GM21737 (cell line): ENCODE data around the gene MACROD2.
"Not testable (repeated sequence)": the region's sequence is repeated elsewhere in the genome, so short reads cannot be mapped to it uniquely, and the experiment has no call there.

Source experiments
- ATAC-seq: cut with Tn5 transposase; IDR thresholded peaks from one replicate; pipeline ENCODE4 v1.9.1; 2021; ENCODE audit warnings: mild to moderate bottlenecking, moderate library complexity; ENCODE audit not compliant: unreplicated experiment

MACROD2 gene

DNA sequence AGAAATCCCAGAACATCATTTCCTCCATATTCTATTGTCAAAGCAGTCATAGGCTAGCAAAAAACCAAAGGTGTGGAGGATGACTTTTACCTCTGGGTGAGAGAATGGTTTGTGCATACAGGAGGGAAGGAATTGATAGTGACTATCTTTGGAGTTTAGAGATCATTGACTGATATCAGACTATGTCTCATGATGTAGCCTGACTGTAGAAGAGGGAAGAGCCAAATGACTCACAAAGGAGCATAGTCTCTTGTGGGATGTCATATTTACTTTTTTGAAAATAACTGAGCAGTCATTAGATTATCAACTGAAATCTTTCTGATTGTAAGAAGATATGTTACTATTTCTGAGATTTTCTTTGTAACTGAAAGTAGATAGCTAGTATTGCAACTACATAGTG is 183.6 kb downstream of the MACROD2 start:
- no peak for ATAC-seq

DNA sequence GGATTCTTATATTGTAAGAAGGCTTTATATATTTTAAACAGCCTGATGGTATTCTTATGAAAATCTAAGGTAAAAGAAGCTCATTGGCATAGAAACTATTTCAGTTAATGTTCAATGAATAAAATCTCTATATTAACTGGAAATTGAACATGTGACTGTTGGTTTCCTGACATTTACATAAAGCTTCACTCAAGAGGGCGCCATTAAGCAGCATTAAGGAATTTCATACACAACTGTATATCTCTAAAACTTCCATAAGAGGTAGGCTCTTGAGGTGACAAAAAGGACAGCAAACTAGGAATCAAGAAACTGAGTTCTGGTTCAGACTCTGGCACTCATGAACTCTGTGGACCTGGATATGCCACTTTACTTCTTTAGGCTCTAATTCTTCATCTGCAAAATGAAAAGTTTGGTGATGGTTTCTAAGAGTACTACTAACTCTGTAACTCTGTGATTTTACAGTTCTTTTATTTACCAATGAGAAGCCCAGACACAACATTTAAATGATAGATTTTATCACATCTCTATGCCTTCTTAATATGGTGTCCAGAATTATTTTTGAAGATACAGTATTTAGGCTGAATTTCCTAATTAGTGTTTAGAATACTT is 194.6 kb downstream of the MACROD2 start:
- ATAC-seq: no peak

DNA sequence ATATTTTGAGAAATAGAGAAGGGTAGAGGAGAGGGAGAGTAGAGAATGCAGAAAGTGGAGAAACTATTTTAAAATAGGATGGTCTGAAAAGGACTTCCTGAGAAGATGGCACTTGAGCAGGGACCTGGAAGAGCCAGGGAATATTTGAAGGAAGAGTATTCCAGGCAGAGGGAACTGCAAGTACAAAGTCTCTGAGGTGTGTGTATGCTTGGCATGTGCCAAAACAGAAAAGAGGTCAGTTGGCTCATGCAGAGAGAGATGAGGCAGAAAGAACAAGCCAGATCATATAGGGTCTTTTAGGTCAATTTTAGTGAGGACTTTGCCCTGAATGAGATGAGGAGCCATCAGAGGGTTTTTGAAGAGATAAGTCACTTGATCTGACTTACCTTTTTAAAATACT is 196.2 kb downstream of the MACROD2 start:
- no peak for ATAC-seq

DNA sequence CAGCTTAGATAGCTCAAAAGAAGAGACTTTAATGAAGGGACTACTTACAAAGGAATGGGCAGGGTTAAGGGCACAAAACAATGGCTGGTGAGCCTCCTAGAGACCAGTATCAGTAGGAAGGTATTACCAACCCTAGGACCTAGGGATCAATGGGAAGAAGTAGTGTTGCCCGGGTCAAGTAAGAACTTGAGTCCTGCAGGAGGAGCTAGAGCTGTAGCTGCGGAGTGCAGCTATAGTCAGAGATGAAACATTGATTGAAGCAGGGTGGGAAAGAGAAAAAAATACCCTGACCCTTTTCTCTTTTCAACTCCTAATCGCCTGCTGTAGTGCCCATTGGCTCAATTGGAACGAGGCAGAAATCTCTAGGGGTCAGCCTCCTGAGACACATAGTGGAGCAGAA is 198.1 kb downstream of the MACROD2 start:
- no peak for ATAC-seq

DNA sequence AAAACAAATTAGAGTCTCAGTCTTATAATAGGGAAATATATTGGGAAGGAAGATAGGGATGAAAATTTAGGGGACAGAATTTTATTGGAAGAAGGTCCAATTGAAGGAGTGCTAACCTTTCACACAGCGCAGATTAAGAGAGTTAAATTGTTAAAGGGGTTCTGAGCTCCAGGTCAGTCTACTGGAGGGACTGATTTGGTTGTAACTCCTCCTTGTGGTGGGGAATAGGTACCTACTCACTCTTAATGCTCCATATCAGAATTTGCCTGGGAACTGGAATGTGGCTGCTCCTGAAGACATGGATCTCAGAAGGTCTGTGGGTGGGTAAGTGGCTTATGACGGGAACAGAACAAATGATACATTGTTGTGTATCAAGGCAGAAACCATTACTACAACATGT is 198.6 kb downstream of the MACROD2 start:
- ATAC-seq: no peak

DNA sequence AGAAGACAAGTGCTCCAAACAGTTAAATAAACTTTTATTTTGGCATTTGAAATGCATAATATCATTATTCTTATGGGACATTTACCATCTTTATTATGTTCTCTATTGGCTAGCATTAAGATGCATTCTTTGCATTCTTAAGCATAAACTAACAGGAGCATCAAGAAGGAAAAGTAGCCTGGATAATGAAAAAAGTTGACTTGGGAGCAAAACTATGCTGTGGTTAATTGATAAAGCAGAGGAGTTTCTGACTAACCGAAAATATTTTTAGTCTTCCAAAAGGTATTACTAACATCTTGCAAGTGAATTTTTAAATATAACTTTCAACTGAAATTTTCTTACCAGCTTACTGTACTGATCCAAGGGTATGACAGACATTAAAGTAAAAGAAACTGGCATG is 201.8 kb downstream of the MACROD2 start:
- ATAC-seq: no peak

DNA sequence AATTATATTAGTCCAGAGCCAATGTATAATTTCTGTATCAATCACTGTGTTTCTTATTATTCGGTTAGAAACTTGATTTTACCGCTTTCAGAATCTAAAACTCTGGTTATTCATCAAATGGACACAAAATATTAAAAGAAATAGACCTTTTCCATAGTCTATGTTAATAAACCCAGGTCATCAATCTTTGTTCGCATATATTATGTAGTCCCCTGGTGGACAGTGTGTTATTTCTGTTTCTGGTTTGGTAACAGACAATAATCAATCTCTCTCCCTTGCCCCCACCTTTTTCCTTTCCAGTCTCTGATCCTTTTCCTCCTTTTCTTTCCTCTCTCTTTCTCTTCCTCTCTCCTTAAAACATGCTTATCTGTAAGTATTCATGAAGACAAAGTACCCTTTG is 203.1 kb downstream of the MACROD2 start:
- ATAC-seq: no peak

DNA sequence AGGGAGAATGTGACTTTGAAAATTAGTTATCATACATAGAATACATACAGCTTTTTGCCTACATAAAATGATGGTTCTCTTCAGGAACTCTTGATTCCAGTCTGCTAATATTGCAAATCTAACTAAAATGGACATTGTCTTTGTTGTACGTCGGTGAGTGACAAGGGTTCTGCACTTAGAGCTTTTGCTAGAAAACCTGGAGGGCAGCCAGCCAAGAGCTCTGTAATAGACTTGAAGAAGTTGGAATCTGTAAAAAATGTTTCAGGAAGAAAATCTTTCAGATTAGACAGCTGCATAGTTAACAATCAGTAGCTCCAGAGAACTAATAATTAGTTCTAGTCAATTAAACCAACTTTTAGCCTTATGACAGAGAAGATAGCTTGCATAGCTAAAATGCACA is 203.8 kb downstream of the MACROD2 start:
- no peak for ATAC-seq

DNA sequence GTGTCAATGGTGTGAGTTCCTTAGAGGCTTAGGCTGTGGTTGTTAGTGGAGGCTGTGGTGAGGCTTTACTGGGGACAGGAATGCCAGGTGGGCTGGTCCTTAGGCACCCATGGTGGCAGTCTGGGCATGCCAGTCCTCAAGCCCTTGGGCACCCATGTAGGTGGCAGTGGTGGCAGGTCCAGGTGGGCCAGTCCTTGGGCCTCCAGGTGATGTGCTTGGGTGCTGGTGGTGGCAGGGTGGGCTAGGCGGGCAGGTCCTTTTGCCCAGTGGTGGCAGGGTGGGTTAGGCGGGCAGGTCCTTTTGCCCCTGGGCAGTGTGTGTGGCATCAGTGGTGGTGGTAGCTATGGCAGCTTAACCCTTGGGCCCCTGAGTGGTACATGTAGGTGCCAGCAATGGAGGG is 208.3 kb downstream of the MACROD2 start:
- no peak for ATAC-seq

DNA sequence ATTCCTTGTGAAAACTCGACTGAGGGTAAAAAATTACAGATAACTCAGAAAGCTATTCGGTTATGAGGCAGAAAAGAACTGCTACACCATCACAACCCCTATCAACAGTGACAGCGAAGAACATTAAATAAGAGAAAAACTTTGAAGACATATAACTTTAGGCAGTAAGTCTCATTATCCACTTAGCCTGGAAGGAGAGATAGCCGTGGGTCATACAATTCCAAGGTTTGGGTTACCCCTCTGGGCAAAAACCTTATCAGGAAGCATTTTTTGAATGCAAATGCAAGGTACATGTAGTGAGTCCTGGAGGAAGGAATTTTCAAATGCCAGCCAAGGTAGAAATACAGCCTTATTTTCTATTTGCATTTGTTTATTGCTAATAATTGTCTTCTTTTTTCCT is 212.3 kb downstream of the MACROD2 start:
- no peak for ATAC-seq

DNA sequence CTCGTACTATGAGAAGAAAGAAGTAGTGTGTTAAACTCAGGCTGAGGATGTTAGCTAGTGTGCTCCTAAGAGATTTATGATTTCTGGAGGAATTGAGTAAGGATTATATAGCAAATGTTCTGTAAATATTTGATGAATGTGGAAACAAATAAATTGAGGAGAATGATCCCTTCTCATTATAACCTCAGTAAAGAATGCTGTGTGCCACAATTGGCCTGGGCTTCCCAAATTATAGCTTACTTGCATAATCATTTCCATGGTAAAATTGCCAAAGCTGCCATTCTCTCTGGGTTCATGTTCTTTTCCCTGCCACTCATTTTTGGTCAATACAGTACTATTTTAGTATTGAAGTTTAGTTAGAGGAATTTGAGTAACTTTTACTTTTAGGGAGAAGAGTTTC is 213.6 kb downstream of the MACROD2 start:
- no peak for ATAC-seq

DNA sequence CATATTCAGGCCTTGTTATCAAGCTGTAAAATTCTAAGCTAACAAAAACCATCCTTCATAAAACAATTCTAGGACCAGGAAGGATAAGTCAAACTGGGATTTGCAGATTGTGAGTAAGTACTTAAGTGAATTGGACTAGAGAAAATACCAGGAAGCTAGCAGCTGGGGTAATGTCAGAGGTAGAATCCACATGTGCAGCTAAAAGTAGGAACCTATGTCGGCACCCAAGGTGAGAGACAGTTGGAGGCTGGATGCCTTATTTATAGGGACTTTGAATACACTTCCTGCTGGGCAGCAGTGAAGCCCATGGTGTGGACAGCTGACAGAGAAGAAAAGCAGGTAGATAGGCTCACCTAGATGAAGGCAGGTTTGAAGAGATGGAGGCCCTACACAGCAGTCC is 214.8 kb downstream of the MACROD2 start:
- no peak for ATAC-seq

DNA sequence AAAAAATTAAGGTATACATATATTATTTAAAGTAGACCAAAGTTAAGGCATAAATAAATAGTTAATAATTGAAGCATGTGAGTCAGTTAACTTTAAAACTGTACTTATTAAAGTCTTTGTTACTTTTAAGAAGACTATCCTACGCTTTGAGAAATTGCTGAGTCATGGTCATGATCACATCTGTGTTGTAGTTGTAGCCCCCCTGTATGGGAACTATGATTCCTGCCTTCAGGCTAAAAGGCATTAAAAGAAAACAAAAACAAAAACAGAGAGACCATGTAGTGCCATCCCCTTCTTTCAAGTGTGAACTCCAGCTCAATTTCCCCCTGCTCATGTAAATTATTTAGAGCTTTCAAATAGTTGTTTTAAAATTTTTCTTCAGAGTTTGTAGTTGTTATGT is 218.7 kb downstream of the MACROD2 start:
- no peak for ATAC-seq

DNA sequence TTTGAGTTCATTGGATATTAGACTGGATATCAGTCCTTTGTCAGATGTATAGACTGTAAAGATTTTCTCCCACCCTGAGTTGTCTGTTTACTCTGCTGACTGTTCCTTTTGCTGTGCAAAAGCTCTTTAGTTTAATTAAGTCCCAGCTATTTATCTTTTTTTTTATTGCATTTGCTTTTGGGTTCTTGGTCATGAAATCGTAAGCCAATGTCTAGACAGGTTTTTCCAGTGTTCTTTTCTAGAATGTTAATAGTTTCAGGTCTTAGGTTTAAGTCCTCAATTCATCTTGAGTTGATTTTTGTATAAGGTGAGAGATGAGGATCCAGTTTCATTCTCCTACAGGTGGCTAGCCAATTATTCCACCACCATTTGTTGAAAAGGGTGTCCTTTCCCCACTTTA is 220.6 kb downstream of the MACROD2 start:
- ATAC-seq: not testable (repeated sequence)

DNA sequence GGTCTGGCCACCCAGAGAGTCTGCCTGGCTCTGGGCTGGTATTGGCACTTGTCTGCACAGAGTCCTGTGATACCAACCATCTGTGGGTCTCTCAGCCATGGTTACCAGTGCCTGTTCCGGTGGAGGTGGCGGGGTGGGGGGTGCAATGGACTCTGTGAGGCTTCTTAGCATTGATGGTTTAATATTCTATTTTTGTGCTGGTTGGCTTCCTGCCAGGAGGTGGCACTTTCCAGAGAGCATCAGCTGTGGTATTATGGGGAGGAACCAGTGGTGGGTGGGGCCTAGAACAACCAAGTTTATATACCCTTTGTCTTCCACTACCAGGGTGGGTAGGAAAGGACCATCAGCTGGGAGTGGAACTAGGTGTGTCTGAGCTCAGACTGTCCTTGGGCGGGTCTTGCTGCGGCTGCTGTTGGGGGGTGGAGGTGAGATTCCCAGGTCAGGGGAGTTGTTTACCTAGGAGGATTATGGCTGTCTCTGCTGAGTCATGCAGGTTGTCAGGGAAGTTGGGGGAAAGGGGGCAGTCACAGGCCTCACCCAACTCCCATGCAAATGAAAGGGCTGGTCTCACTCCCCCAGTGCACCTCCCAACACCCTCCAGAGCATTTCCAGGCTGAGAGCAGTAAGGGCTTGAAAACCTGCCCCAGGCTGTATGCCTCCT is 224.6 kb downstream of the MACROD2 start:
- ATAC-seq: no peak

DNA sequence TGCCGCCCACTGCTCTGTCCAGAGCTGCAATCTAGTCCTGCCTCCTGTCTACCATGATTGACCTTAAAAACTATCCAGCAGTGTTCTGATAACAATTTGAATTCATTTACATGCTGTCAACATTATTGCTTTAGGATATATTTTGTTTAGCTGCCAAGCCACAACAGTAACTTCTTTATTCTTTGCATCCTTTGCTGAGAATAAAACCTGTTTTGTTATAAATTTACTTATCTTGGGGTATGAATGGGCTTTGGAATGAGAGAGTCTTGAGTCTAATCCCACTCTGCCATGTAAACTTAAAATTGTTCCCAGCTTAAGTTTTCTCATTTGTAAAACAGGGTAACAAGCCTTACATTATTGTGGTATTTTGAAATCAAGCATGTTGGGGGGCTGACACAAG is 225.7 kb downstream of the MACROD2 start:
- no peak for ATAC-seq

DNA sequence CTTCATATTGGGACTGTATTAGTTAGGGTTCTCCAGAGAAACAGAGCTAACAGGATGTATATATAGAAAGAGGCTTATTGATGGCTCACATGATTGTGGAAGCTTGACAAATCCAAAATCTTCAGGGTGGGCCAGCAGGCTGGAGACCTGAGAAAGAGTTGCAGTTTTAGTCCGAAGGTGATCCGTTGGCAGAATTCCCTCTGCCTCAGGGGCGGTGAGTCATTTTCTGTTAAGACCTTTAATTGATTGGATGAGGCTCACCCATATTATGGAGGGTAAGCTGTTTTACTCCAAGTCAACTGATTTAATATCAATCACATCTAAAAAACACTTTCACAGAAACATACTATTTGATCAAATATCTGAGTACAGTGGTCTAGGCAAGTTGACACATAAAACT is 228.5 kb downstream of the MACROD2 start:
- ATAC-seq: no peak

DNA sequence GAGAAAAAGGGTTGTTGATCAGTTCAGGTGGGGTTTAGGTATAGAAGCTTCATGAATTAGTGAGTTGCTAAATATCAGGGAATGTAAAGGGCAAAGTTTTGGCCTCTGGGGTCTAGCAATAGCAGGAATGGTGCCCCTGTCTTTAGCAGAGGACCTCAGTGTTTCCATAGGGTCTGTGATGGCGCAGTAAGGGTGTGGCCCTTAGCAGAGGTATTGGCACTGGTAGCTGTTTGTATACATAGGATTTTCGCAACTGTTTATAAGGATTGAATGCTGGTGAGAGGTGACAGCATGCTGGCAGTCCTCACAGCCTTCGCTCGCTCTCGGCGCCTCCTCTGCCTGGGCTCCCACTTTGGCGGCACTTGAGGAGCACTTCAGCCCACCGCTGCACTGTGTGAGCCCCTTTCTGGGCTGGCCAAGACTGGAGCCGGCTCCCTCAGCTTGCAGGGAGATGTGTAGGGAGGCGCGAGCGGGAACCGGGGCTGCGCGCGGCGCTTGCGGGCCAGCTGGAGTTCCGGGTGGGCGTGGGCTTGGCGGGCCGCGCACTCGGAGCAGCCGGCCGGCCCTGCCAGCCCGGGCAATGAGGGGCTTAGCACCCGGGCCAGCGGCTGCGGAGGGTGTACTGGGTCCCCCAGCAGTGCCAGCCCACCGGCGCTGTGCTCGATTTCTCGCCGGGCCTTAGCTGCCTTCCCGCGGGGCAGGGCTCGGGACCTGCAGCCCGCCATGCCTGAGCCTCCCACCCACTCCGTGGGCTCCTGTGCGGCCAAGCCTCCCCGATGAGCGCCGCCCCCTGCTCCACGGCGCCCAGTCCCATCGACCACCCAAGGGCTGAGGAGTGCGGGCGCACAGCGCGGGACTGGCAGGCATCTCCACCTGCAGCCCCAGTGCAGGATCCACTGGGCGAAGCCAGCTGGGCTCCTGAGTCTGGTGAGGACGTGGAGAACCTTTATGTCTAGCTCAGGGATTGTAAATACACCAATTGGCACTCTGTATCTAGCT is 231.0 kb downstream of the MACROD2 start:
- ATAC-seq: not testable (repeated sequence)

DNA sequence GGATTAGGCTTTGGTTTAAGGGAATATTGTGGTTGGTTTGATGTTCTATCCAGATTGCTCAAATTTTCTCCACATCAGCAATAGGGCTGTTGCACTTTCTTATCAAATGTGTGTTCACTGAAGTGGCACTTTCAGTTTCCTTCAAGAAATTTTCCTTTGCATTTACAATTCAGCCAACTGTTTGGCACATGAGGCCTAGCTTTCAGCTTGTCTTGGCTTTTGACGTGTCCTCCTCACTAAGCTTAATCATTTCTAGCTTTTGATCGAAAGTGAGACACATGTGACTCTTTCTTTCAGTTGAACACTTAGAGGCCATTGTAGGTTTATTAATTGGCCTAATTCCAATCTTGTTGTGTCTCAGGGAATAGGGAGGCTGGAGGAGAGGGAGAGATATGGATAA is 237.3 kb downstream of the MACROD2 start:
- ATAC-seq: no peak

DNA sequence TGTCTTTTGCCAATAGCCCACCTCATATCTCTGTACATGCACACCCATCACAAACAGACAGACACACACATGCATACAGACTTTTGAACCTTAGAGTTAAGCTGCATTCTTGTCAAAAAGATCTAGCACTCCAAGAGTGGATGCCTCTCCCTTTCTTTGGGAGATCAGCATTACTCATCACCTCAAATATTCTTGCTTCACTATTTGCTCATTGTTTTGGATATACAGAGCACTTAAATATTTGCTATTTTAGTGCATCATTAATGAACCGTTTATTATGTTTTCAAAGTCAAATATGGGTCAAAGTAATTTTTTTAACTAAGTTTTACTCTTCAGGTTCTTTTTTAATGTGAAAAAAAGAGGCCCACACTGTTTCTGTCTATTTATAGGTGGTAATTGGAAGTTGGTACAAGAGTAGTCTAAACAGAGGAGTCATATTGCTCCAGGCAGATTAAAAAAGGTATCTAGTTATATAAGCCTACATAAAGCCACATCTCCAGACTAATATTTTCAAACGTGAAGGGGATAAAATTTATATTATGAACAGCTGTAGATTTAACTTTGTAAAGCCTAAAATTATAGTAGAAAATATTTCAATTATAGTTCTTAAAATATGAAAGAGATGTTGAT is 239.5 kb downstream of the MACROD2 start:
- ATAC-seq: no peak

DNA sequence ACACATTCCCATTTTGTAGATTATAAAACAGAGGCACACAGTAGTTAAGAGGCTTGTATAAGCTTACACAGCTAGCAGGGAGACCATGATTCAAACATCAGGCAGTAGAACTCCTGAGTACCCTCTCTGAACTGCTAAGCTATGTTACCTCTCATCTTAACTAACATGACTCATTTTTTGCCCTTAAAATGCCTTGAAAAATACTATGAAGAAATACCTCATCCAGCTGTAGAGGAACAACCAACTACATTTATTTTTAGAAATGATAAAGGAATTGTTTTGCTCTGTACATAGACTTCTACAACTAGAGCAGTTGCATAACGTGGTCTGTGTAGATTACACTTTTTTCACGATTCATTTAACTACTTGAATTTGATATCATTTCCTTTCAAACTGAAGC is 240.0 kb downstream of the MACROD2 start:
- no peak for ATAC-seq
